ENCODE results near the gene TRIM43.
"Not testable (repeated sequence)": the region's sequence is repeated elsewhere in the genome, so short reads cannot be mapped to it uniquely, and the experiment has no call there.

TRIM43 gene

GRCh38 chr2:95591701-95592100, at the start of gene TRIM43:
Gene TRIM43 (plus strand): TSS chr2:95592001. CDS start chr2:95594024, 2,023 bp downstream.
- not testable (repeated sequence) for DNase-seq

GRCh38 chr2:95551055-95551568, 40.7 kb upstream of the TRIM43 start:
- DNase-seq = no peak

- DNase-seq = no peak
Observed at GRCh38 chr2:95552911-95553310, 38.9 kb upstream of the TRIM43 start.

GRCh38 chr2:95569170-95569569, 22.6 kb upstream of the TRIM43 start:
- DNase-seq = no peak

GRCh38 chr2:95573866-95574265, 17.9 kb upstream of the TRIM43 start:
- no peak for DNase-seq

GRCh38 chr2:95574506-95574905, 17.3 kb upstream of the TRIM43 start:
- no peak for DNase-seq

- no peak for DNase-seq
Observed at GRCh38 chr2:95575857-95576256, 15.9 kb upstream of the TRIM43 start.

- DNase-seq = no peak
Observed at GRCh38 chr2:95578539-95578938, 13.3 kb upstream of the TRIM43 start.

GRCh38 chr2:95583545-95583944, 8.3 kb upstream of the TRIM43 start:
- not testable (repeated sequence) for DNase-seq

GRCh38 chr2:95584321-95584720, 7.5 kb upstream of the TRIM43 start:
- DNase-seq = not testable (repeated sequence)

GRCh38 chr2:95589777-95590536, 1.8 kb upstream of the TRIM43 start:
- DNase-seq = not testable (repeated sequence)

- not testable (repeated sequence) for DNase-seq
Observed at GRCh38 chr2:95592973-95593372, 1.2 kb downstream of the TRIM43 start.

GRCh38 chr2:95595012-95595411, 3.2 kb downstream of the TRIM43 start:
- not testable (repeated sequence) for DNase-seq

- DNase-seq = not testable (repeated sequence)
Observed at GRCh38 chr2:95601301-95601700, 9.5 kb downstream of the TRIM43 start.

GRCh38 chr2:95602146-95602545, 10.3 kb downstream of the TRIM43 start:
- not testable (repeated sequence) for DNase-seq

GRCh38 chr2:95608356-95608755, 16.6 kb downstream of the TRIM43 start:
- DNase-seq = not testable (repeated sequence)

GRCh38 chr2:95609764-95610163, 18.0 kb downstream of the TRIM43 start:
- not testable (repeated sequence) for DNase-seq

GRCh38 chr2:95613048-95613447, 21.2 kb downstream of the TRIM43 start:
- not testable (repeated sequence) for DNase-seq

GRCh38 chr2:95622728-95623127, 30.9 kb downstream of the TRIM43 start:
- DNase-seq = not testable (repeated sequence)

- DNase-seq = not testable (repeated sequence)
Observed at GRCh38 chr2:95630987-95631386, 39.2 kb downstream of the TRIM43 start.

GRCh38 chr2:95633626-95634259, 41.9 kb downstream of the TRIM43 start:
- DNase-seq = not testable (repeated sequence)

GRCh38 chr2:95640515-95641288, 48.9 kb downstream of the TRIM43 start:
- not testable (repeated sequence) for DNase-seq

GRCh38 chr2:95641289-95641575, 49.4 kb downstream of the TRIM43 start:
- DNase-seq = not testable (repeated sequence)
